SU-DHL-6 (cell line): Measurements from ENCODE around the gene XYLT1.

Experiments used
- H2AFZ ChIP-seq: fragments of 200-600 bp; sonication (generic); 2 replicates; pipeline ENCODE4 v1.6.1; 2014; ENCODE audit warnings: low read depth, mild to moderate bottlenecking, moderate library complexity, mixed read lengths, antibody characterized with exemption, low read length; ENCODE audit not compliant: severe bottlenecking
- H3F3A ChIP-seq: fragments of 200-600 bp; shearing (Covaris generic); 2 replicates; pipeline ENCODE4 v1.6.0; 2016; ENCODE audit warnings: antibody characterized with exemption, mild to moderate bottlenecking; ENCODE audit not compliant: insufficient read depth
- H3K27ac ChIP-seq: fragments of 200-600 bp; sonication (generic); 2 replicates; pipeline ENCODE4 v1.5.1; 2016; ENCODE audit warnings: low read depth, mild to moderate bottlenecking, low read length, moderate library complexity, mixed read lengths
- H3K27me3 ChIP-seq: fragments of 200-600 bp; sonication (generic), shearing (Covaris generic); 2 replicates; pipeline ENCODE4 v1.6.0; 2014; ENCODE audit warnings: mild to moderate bottlenecking, low read length
- H3K36me3 ChIP-seq: fragments of 200-600 bp; sonication (generic); 2 replicates; pipeline ENCODE4 v1.6.1; 2014; ENCODE audit warnings: mild to moderate bottlenecking, low read length, mixed read lengths
- H3K4me2 ChIP-seq: fragments of 300-600, 200-600 bp; shearing (Covaris generic), sonication (generic); 2 replicates; pipeline ENCODE4 v1.6.0; 2014; ENCODE audit warnings: low read length, low read depth, mild to moderate bottlenecking; ENCODE audit not compliant: poor library complexity, severe bottlenecking
- H3K4me3 ChIP-seq: fragments of 200-600 bp; sonication (generic); 2 replicates; pipeline ENCODE4 v1.5.1; 2014; ENCODE audit warnings: antibody characterized with exemption, low read length, mild to moderate bottlenecking, mixed read lengths; ENCODE audit not compliant: insufficient read depth, poor library complexity, severe bottlenecking
- H3K79me2 ChIP-seq: fragments of 200-600 bp; sonication (generic); 2 replicates; pipeline ENCODE4 v1.6.1; 2014; ENCODE audit warnings: mild to moderate bottlenecking, low read length, moderate library complexity; ENCODE audit not compliant: insufficient read depth
- H3K9ac ChIP-seq: fragments of 200-600 bp; sonication (generic); 2 replicates; pipeline ENCODE4 v1.7.0; 2014; ENCODE audit warnings: mild to moderate bottlenecking, low read length
- H3K9me2 ChIP-seq: fragments of 200-600 bp; sonication (generic); replicated peaks from 2 replicates; pipeline ENCODE4 v1.6.1; 2014; ENCODE audit warnings: low read length; ENCODE audit not compliant: insufficient read depth
- H3K9me3 ChIP-seq: fragments of 200-600 bp; sonication (generic); 2 replicates; pipeline ENCODE4 v1.6.1; 2014; ENCODE audit warnings: low read length, mixed read lengths; ENCODE audit not compliant: insufficient read depth
- H4K20me1 ChIP-seq: fragments of 200-600 bp; sonication (generic); 2 replicates; pipeline ENCODE4 v1.6.1; 2014; ENCODE audit warnings: low read depth, mild to moderate bottlenecking, antibody characterized with exemption, low read length, moderate library complexity, mixed read lengths
- EZH2phosphoT487 ChIP-seq: fragments of 200-600 bp; sonication (generic), shearing (Covaris generic); conservative IDR thresholded peaks from 2 replicates; pipeline ENCODE4 v1.6.1; 2018; ENCODE audit warnings: mild to moderate bottlenecking, antibody characterized with exemption, low read length, moderate library complexity, mixed read lengths
- TF ChIP-seq, protein P1 (sequence below): fragments of 200-600 bp; sonication (generic); IDR thresholded peaks from one replicate; pipeline ENCODE4 v1.5.1; 2017; ENCODE audit warnings: antibody characterized with exemption, mild to moderate bottlenecking, low read length, moderate library complexity; ENCODE audit not compliant: insufficient read depth, poor library complexity, severe bottlenecking

The XYLT1 gene

DNA sequence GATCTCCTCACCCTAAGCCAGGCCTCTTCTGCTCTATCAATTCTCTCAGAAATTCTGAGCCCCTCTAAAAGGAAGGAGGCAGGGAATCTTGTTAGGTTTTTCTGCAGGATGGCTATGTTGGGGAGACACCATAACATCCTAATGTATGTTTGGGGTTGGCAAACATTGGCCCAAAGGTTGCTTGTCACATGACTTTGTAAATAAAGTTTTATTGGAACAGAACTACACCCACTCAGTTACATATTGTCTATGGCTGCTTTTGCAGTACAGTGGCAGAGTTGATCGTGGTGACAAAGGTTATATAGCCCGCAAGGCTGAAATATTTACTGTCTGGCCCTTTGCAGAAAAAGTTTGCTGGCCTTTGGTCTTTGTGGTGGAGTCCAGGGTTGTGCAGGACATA is 409.4 kb downstream of the XYLT1 start:
- Histone ChIP-seq H3K4me3 (no peak overlapping the region), H3K79me2 (no peaks in the 10 kb centered on the region), H3K4me2 (no peak overlapping the region), H4K20me1 (no peaks in the 10 kb centered on the region), H3K27me3 (no peaks in the 10 kb centered on the region), H3K9ac (no peak overlapping the region), H3F3A (no peaks in the 10 kb centered on the region), H3K36me3 (no peaks in the 10 kb centered on the region), H3K27ac (no peak overlapping the region), H2AFZ (no peak overlapping the region), H3K9me2 (no peaks in the 10 kb centered on the region), H3K9me3 (no peaks in the 10 kb centered on the region)
- TF ChIP-seq, protein P1, sequence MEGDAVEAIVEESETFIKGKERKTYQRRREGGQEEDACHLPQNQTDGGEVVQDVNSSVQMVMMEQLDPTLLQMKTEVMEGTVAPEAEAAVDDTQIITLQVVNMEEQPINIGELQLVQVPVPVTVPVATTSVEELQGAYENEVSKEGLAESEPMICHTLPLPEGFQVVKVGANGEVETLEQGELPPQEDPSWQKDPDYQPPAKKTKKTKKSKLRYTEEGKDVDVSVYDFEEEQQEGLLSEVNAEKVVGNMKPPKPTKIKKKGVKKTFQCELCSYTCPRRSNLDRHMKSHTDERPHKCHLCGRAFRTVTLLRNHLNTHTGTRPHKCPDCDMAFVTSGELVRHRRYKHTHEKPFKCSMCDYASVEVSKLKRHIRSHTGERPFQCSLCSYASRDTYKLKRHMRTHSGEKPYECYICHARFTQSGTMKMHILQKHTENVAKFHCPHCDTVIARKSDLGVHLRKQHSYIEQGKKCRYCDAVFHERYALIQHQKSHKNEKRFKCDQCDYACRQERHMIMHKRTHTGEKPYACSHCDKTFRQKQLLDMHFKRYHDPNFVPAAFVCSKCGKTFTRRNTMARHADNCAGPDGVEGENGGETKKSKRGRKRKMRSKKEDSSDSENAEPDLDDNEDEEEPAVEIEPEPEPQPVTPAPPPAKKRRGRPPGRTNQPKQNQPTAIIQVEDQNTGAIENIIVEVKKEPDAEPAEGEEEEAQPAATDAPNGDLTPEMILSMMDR: no peak
- no peak for TF ChIP-seq EZH2phosphoT487

DNA sequence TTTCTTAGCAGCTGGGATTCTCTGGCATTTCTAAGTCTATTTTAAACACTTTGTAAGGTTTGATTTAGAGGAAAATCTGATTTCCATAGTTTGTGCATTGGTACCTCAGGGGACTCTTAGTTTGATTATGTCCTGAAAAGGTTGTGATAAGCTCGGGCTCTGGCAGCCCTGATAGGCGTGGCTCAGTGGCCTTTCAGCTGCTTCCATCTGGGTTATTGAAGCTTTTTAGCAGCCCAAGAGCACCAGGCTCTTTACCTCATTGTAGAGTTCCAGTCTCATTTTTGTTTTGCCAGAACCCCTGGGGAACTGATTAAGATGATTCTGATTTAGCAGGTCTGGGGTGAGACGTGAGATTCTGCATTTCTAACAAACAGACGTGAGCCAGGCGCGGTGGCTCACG is 412.3 kb downstream of the XYLT1 start:
- Histone ChIP-seq H3K27me3 (no peaks in the 10 kb centered on the region), H3K27ac (no peak overlapping the region), H3K79me2 (no peaks in the 10 kb centered on the region), H3F3A (no peaks in the 10 kb centered on the region), H3K4me2 (no peak overlapping the region), H4K20me1 (no peaks in the 10 kb centered on the region), H2AFZ (no peak overlapping the region), H3K4me3 (no peak overlapping the region), H3K36me3 (no peaks in the 10 kb centered on the region), H3K9me3 (no peaks in the 10 kb centered on the region), H3K9ac (no peak overlapping the region), H3K9me2 (no peaks in the 10 kb centered on the region)
- TF ChIP-seq, protein P1: no peak
- TF ChIP-seq EZH2phosphoT487: no peak

DNA sequence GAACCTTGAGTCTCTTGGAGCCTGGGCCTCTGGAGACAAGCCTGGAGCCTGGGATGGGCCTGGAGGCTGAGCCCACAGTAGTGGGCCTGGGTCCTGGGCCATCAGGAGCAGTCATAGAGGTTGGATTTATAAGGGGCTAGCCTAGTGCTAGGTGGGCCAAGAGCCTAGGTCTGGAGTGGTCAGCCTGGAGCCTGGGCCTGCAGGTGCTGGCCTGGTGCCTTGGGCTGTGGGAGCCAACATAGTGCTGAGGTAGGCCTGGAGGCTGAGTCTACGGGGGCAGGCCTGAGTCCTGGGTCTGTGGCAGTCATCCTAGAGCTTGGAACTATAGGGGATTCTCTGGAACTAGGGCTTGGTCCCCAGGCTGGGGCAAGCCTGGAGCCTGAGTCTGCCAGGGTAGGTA is 414.1 kb downstream of the XYLT1 start:
- H3K9me3 ChIP-seq: no peaks in the 10 kb centered on the region
- no peaks in the 10 kb centered on the region for H3K79me2 ChIP-seq
- H3K27ac ChIP-seq: no peak overlapping the region
- H3K27me3 ChIP-seq: no peaks in the 10 kb centered on the region
- H3F3A ChIP-seq: no peaks in the 10 kb centered on the region
- no peaks in the 10 kb centered on the region for H3K36me3 ChIP-seq
- no peak overlapping the region for H3K9ac ChIP-seq
- no peak for TF ChIP-seq EZH2phosphoT487
- TF ChIP-seq, protein P1: no peak
- no peak overlapping the region for H3K4me2 ChIP-seq
- no peaks in the 10 kb centered on the region for H4K20me1 ChIP-seq
- no peak overlapping the region for H2AFZ ChIP-seq
- H3K4me3 ChIP-seq: no peak overlapping the region
- no peaks in the 10 kb centered on the region for H3K9me2 ChIP-seq
